Parathyroid adenoma (tissue), 2 donors: Measurements from ENCODE around the gene BMP3.

Source experiments
- H2AFZ ChIP-seq: fragments of 300-600 bp; sonication (generic); one replicate; pipeline ENCODE4 v1.7.0; 2017; ENCODE audit warnings: antibody characterized with exemption, mild to moderate bottlenecking
- H3K27ac ChIP-seq: fragments of 300-600 bp; sonication (generic); one replicate; pipeline ENCODE4 v1.7.0; 2017
- H3K27me3 ChIP-seq: fragments of 300-600 bp; sonication (generic); one replicate; pipeline ENCODE4 v1.7.0; 2017; ENCODE audit warnings: low read length; ENCODE audit not compliant: control insufficient read depth, insufficient read depth
- H3K36me3 ChIP-seq: fragments of 300-600 bp; sonication (generic); one replicate; pipeline ENCODE4 v1.7.0; 2017; ENCODE audit warnings: low read length; ENCODE audit not compliant: control insufficient read depth, insufficient read depth
- H3K4me1 ChIP-seq: fragments of 300-600 bp; sonication (generic); one replicate; pipeline ENCODE4 v1.7.0; 2017; ENCODE audit warnings: control low read depth
- H3K4me2 ChIP-seq: fragments of 300-600 bp; sonication (generic); one replicate; pipeline ENCODE4 v1.7.0; 2017; ENCODE audit warnings: low read length
- H3K4me3 ChIP-seq: fragments of 300-600 bp; sonication (generic); one replicate; pipeline ENCODE4 v1.7.0; 2017; ENCODE audit warnings: low read depth, low read length
- H3K79me2 ChIP-seq: fragments of 300-600 bp; sonication (generic); one replicate; pipeline ENCODE4 v1.7.0; 2017; ENCODE audit warnings: control low read depth
- H3K9ac ChIP-seq: fragments of 300-600 bp; sonication (generic); one replicate; pipeline ENCODE4 v1.7.0; 2017; ENCODE audit warnings: mild to moderate bottlenecking
- H3K9me3 ChIP-seq: fragments of 300-600 bp; sonication (generic); one replicate; pipeline ENCODE4 v1.7.0; 2017; ENCODE audit warnings: low read length; ENCODE audit not compliant: control insufficient read depth
- CTCF ChIP-seq: fragments of 300-600 bp; sonication (generic); IDR thresholded peaks from one replicate; pipeline ENCODE4 v1.7.0; 2017; ENCODE audit warnings: antibody characterized with exemption, mild to moderate bottlenecking
- donor health status: primary hyperparathyroidism.

The BMP3 gene

GRCh38 chr4:81052119-81053068, 21.9 kb downstream of the BMP3 start:
- H3K4me1 ChIP-seq = no peaks in the 10 kb centered on the region
- H2AFZ ChIP-seq = no peak overlapping the region
- H3K4me3 ChIP-seq = no peak overlapping the region
- no peaks in the 10 kb centered on the region for H3K27me3 ChIP-seq
- H3K9me3 ChIP-seq = no peaks in the 10 kb centered on the region
- TF ChIP-seq CTCF = no peak
- H3K79me2 ChIP-seq = no peaks in the 10 kb centered on the region
- H3K36me3 ChIP-seq = no peaks in the 10 kb centered on the region
- no peak overlapping the region for H3K9ac ChIP-seq
- no peak overlapping the region for H3K4me2 ChIP-seq
- no peak overlapping the region for H3K27ac ChIP-seq

GRCh38 chr4:81058621-81059020, 28.1 kb downstream of the BMP3 start:
- Histone ChIP-seq H2AFZ (no peak overlapping the region), H3K27me3 (no peaks in the 10 kb centered on the region), H3K4me2 (no peak overlapping the region), H3K4me1 (no peaks in the 10 kb centered on the region), H3K4me3 (no peak overlapping the region), H3K36me3 (no peaks in the 10 kb centered on the region), H3K9ac (no peak overlapping the region), H3K27ac (no peak overlapping the region), H3K9me3 (no peaks in the 10 kb centered on the region), H3K79me2 (no peaks in the 10 kb centered on the region)
- TF ChIP-seq CTCF = no peak

- no peaks in the 10 kb centered on the region for H3K9me3 ChIP-seq
- H3K9ac ChIP-seq = no peak overlapping the region
- H3K79me2 ChIP-seq = no peaks in the 10 kb centered on the region
- H3K27me3 ChIP-seq = no peaks in the 10 kb centered on the region
- no peak overlapping the region for H2AFZ ChIP-seq
- H3K27ac ChIP-seq = no peak overlapping the region
- H3K4me1 ChIP-seq = no peaks in the 10 kb centered on the region
- H3K4me3 ChIP-seq = no peak overlapping the region
- H3K4me2 ChIP-seq = no peak overlapping the region
- TF ChIP-seq CTCF = no peak
- H3K36me3 ChIP-seq = no peaks in the 10 kb centered on the region
Observed at GRCh38 chr4:81060587-81061343, 30.3 kb downstream of the BMP3 start.

- H3K27me3 ChIP-seq = no peaks in the 10 kb centered on the region
- no peak for TF ChIP-seq CTCF
- H3K9ac ChIP-seq = no peak overlapping the region
- no peak overlapping the region for H3K27ac ChIP-seq
- no peaks in the 10 kb centered on the region for H3K79me2 ChIP-seq
- H3K9me3 ChIP-seq = no peaks in the 10 kb centered on the region
- H3K4me3 ChIP-seq = no peak overlapping the region
- H3K36me3 ChIP-seq = no peaks in the 10 kb centered on the region
- no peak overlapping the region for H2AFZ ChIP-seq
- no peak overlapping the region for H3K4me2 ChIP-seq
- no peaks in the 10 kb centered on the region for H3K4me1 ChIP-seq
Observed at GRCh38 chr4:81061344-81061730, 30.8 kb downstream of the BMP3 start.
